Type B pancreatic cell (in vitro differentiated cells): ENCODE data around the gene AHDC1. TPM values are rescaled to one million over a fixed set of nuclear protein-coding genes. Genes with fewer than 3 reads are reported as not detected.
"Not testable (repeated sequence)": the region's sequence is repeated elsewhere in the genome, so short reads cannot be mapped to it uniquely, and the experiment has no call there.

ENCODE experiments used
- DNase-seq: peaks from one replicate; pipeline ENCODE4 v3.0.0; 2021; ENCODE audit warnings: mixed read lengths; ENCODE audit not compliant: unreplicated experiment; ENCODE audit errors: extremely low spot score
- H3K27ac Mint-ChIP-seq: 2 replicates; pipeline ENCODE4 v1.8.0; 2021; ENCODE audit warnings: mild to moderate bottlenecking, mixed read lengths
- H3K27me3 Mint-ChIP-seq: 2 replicates; pipeline ENCODE4 v1.8.0; 2021; ENCODE audit warnings: mixed read lengths
- H3K36me3 Mint-ChIP-seq: 2 replicates; pipeline ENCODE4 v1.8.0; 2021; ENCODE audit warnings: mixed read lengths
- H3K4me1 Mint-ChIP-seq: one replicate; pipeline ENCODE4 v1.8.0; 2021; ENCODE audit warnings: mixed read lengths; ENCODE audit not compliant: unreplicated experiment
- H3K4me3 Mint-ChIP-seq: 2 replicates; pipeline ENCODE4 v1.8.0; 2021; ENCODE audit warnings: mild to moderate bottlenecking, mixed read lengths
- H3K9me3 Mint-ChIP-seq: 2 replicates; pipeline ENCODE4 v1.8.0; 2021; ENCODE audit warnings: mixed read lengths
- total RNA-seq: library from RNA; stranded (reverse); gene quantifications from 2 replicates; pipeline ENCODE4 v1.2.1, GENCODE V29; 2021; ENCODE audit warnings: low replicate concordance
- TF ChIP-seq, protein P1 (sequence below): fragments of 200-600 bp; sonication (generic); conservative IDR thresholded peaks from 2 replicates; pipeline ENCODE4 v1.5.0; 2021; ENCODE audit warnings: antibody characterized with exemption, mild to moderate bottlenecking

AHDC1 gene
- total RNA-seq, 1 donor from 2014 or later: 61.0 TPM

DNA sequence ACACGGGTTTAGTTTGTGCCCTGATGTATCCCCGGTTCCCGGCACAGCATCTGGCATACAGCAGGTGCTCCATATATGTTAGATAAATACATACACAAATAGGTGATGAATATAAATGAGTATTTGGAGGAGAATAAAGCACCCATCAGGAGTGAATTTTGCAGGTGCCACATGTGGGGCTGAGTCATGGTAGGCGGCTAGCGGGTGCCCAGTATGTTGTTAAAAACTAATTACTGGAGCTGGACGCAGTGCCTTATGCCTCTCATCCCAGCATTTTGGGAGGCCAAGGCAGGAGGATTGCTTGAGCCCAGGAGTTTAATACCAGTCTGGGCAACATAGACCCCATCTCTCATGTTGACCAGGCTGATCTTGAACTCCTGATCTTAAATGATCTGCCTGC, 97.2 kb downstream of the AHDC1 start:
- no peaks in the 10 kb centered on the region for H3K36me3 Mint-ChIP-seq
- H3K27me3 Mint-ChIP-seq: no peaks in the 10 kb centered on the region
- DNase-seq: no peak
- no peak overlapping the region for H3K4me3 Mint-ChIP-seq
- peaks cover 38% of the 10 kb centered on the region for H3K4me1 Mint-ChIP-seq
- TF ChIP-seq, protein P1, sequence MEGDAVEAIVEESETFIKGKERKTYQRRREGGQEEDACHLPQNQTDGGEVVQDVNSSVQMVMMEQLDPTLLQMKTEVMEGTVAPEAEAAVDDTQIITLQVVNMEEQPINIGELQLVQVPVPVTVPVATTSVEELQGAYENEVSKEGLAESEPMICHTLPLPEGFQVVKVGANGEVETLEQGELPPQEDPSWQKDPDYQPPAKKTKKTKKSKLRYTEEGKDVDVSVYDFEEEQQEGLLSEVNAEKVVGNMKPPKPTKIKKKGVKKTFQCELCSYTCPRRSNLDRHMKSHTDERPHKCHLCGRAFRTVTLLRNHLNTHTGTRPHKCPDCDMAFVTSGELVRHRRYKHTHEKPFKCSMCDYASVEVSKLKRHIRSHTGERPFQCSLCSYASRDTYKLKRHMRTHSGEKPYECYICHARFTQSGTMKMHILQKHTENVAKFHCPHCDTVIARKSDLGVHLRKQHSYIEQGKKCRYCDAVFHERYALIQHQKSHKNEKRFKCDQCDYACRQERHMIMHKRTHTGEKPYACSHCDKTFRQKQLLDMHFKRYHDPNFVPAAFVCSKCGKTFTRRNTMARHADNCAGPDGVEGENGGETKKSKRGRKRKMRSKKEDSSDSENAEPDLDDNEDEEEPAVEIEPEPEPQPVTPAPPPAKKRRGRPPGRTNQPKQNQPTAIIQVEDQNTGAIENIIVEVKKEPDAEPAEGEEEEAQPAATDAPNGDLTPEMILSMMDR: no peak
- H3K27ac Mint-ChIP-seq: peak overlapping the region; percentile 42
- H3K9me3 Mint-ChIP-seq: no peaks in the 10 kb centered on the region

DNA sequence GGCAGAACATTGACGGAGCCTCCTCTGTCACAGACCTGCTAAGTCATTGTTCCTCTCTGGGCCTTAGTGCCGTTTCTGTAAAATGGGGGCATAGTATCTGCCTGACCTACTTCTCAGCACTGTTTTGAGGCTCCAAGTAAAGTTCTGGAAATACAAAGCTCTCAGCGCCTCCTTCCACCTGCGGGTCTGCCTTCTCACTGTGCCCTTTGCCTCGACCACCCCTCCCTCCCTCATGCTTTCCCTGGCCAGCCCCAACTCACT, 98.6 kb downstream of the AHDC1 start:
- Mint-ChIP-seq H3K4me1 (peaks cover 33% of the 10 kb centered on the region), H3K27me3 (no peaks in the 10 kb centered on the region), H3K9me3 (no peaks in the 10 kb centered on the region), H3K36me3 (no peaks in the 10 kb centered on the region), H3K4me3 (no peak overlapping the region), H3K27ac (peak overlapping the region; percentile 69)
- TF ChIP-seq, protein P1: no peak
- DNase-seq: no peak

DNA sequence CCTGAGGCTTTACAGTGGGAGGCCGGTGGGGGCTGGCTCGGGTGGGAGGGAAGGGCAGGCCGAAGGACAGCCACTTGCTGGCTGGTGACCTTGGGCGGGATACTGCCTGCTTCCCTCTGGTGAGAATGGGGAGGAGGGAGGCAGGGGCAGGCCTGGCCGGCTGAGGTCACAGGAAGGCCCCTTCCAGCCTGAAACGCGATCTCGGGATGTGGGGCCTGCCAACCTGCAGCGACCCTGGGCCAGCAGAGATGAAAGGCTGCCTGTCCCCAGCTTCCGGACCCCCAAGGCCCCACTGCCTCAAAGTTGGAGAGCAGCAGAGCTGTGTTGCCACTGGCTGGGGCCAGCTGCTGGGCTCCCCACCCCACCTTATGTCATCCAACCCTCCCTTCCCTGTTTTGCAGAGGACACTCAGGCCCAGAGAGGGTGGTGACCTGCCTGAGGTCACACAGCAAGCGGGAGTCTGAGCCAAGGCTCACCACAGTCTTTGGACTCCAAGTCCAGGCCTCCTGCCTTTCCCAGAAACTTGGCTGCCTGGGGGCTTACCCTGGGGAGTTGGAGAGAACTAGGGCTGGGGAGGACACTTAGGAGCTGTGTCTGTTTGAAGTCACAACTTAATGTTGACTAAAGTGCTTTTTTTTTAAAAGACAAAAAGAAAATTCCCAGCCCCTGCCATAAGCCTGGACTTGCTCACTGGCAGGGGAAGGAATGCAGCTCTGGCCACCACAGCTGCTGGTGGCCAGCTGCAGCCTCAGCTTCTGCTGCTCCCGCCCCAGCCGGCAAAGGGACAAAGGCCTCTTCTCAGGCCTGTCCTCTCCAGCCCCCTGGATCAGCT, 99.1 kb downstream of the AHDC1 start:
- no peaks in the 10 kb centered on the region for H3K36me3 Mint-ChIP-seq
- no peak for DNase-seq
- H3K27ac Mint-ChIP-seq: peak overlapping the region; percentile 89
- H3K9me3 Mint-ChIP-seq: no peaks in the 10 kb centered on the region
- H3K4me1 Mint-ChIP-seq: peaks cover 29% of the 10 kb centered on the region
- TF ChIP-seq, protein P1: no peak
- no peak overlapping the region for H3K4me3 Mint-ChIP-seq
- H3K27me3 Mint-ChIP-seq: no peaks in the 10 kb centered on the region

DNA sequence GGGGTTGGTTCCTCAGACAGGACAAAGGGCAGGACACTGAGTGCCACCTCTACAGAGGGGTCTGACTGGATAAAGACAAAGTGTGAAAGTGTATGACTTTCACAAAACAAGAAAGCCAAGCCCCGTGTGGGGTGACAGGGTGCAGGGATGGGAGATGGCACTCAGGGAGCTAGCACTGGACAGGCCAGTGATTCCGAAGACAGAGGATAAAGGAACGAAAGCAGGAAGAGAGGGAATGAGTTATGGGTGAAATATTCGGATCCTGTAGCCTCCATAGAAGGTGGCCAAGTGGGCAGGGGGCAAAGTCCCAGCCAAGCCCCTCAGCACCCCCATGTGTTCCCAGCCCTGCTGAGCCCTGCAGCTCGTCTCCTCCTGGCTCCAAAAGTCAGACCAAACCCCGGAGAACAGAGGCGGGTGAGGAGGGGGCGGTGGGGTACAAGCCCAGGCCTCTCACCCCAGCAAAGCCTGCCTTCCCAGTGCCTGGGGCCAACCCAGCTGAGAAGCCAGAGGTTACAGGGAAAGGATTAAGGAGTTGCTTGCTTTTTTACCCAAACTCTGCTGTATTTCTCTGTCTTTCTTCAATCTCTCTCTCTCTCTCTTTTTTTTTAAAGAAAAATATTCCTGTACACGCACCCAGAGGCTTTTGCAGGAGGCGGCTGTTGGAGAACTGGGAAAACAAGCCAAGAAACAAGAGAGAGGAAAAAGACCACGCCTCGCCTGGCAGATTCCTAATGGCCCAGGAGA, 99.9 kb downstream of the AHDC1 start:
- Mint-ChIP-seq H3K27me3 (no peaks in the 10 kb centered on the region), H3K36me3 (no peaks in the 10 kb centered on the region), H3K4me1 (peaks cover 26% of the 10 kb centered on the region), H3K4me3 (peak overlapping the region; percentile 70), H3K9me3 (no peaks in the 10 kb centered on the region), H3K27ac (peak overlapping the region; percentile 89)
- no peak for DNase-seq
- TF ChIP-seq, protein P1: no peak

DNA sequence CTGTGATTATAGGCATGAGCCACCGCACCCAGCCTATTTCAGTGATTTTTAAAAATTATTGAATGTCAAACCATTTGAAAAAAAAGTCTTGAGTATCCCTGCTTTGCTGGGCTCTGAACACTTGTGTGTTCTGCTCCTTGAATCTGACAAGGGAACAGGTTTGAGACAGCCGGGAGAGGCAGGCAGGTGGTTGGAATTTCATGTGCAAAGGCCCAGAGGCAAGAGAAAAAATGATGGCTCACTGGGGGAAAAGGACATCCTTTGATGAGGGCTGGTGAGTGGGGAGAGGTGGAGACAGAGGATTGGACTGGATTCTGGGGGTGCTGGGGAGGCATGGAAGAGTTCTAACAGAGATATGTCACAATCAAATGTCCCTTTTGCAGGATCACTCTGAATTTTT, 100.9 kb downstream of the AHDC1 start:
- TF ChIP-seq, protein P1: no peak
- Mint-ChIP-seq H3K4me1 (peaks cover 23% of the 10 kb centered on the region), H3K4me3 (peak overlapping the region; percentile 64)

DNA sequence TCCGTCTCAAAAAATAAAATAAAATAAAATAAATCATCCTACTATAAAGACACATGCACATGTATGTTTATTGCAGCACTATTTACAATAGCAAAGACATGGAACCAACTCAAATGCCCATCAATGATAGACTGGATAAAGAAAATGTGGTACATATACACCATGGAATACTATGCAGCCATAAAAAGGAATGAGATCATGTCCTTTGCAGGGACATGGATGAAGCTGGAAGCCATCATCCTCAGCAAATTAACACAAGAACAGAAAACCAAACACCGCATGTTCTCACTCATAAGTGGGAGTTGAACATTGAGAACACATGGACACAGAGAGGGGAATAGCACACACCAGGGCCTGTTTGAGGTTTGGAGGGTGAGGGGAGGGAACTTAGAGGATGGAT, 102.8 kb downstream of the AHDC1 start:
- not testable (repeated sequence) for H3K9me3 Mint-ChIP-seq, H3K27me3 Mint-ChIP-seq, H3K4me3 Mint-ChIP-seq, H3K36me3 Mint-ChIP-seq, DNase-seq, H3K27ac Mint-ChIP-seq
- peaks cover 26% of the 10 kb centered on the region for H3K4me1 Mint-ChIP-seq

More for the DNA sequence above, 100.9 kb downstream of the AHDC1 start:
- no peaks in the 10 kb centered on the region for H3K27me3 Mint-ChIP-seq
- DNase-seq: no peak
- H3K27ac Mint-ChIP-seq: peak overlapping the region; percentile 89
- H3K9me3 Mint-ChIP-seq: no peaks in the 10 kb centered on the region
- H3K36me3 Mint-ChIP-seq: no peaks in the 10 kb centered on the region
